ENCODE results near the gene MEIS1. TPM values are rescaled to one million over a fixed set of nuclear protein-coding genes. Genes with fewer than 3 reads are reported as not detected.

The MEIS1 gene
- total RNA-seq, 2 donors from 2014 or later, result 15.4 to 23.7 TPM

GRCh38 chr2:66561645-66562303, 126.8 kb downstream of the MEIS1 start:
- WGBS, result 31% methylated on average over 3 of the region's 3 CpGs
- intact Hi-C loops (cut with DNase I), result no loop called here

DNA sequence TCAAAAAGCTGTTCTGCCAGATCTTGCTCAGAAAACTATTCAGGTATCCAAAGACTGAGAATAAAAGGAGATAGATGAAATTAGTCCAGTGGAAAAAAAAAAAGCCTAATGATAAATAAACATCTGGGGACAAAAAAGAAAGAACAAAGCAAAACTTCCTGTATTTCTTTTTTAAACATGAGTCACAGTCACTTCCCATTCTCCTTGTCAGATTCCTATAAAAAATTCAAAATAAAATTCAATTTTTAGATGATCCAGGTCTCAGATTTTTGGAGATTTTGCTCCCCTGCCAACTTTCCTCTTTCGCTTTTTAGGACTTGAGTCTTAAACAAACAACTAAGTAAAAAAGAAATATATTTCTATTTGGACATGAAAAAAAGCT, 127.4 kb downstream of the MEIS1 start:
- Histone ChIP-seq H3K27ac (no peak overlapping the region), H3K4me1 (replicated peaks) (no peaks in the 10 kb centered on the region), H3K4me3 (no peak overlapping the region), H3K36me3 (no peaks in the 10 kb centered on the region), H3K9me3 (no peaks in the 10 kb centered on the region), H3K27me3 (replicated peaks; ENCODE audit: insufficient read depth) (no peaks in the 10 kb centered on the region)
- intact Hi-C loops (cut with DNase I), result no loop called here
- TF ChIP-seq CTCF (IDR thresholded peaks at IDR 0.05) (no peak), POLR2A (IDR thresholded peaks at IDR 0.05) (no peak), POLR2AphosphoS5 (IDR thresholded peaks at IDR 0.05) (no peak)
- DNase-seq (ENCODE audit: low spot score), result no peak
- WGBS, result 42% methylated on average over 1 of the region's 1 CpG

More at GRCh38 chr2:66561645-66562303, 126.8 kb downstream of the MEIS1 start:
- no peak overlapping the region for H3K27ac ChIP-seq
- no peaks in the 10 kb centered on the region for H3K9me3 ChIP-seq
- DNase-seq (ENCODE audit: low spot score), result no peak
- H3K36me3 ChIP-seq, result no peaks in the 10 kb centered on the region
- H3K4me1 ChIP-seq (replicated peaks), result no peaks in the 10 kb centered on the region
- no peak for TF ChIP-seq POLR2A (IDR thresholded peaks at IDR 0.05)
- TF ChIP-seq POLR2AphosphoS5 (IDR thresholded peaks at IDR 0.05), result no peak
- TF ChIP-seq CTCF (IDR thresholded peaks at IDR 0.05), result no peak
- H3K4me3 ChIP-seq, result no peak overlapping the region
- no peaks in the 10 kb centered on the region for H3K27me3 ChIP-seq (replicated peaks; ENCODE audit: insufficient read depth)

GRCh38 chr2:66563473-66563872, 128.5 kb downstream of the MEIS1 start:
- intact Hi-C loops (cut with DNase I), result no loop called here
- H3K27me3 ChIP-seq (replicated peaks; ENCODE audit: insufficient read depth), result no peaks in the 10 kb centered on the region
- no peak overlapping the region for H3K4me3 ChIP-seq
- H3K27ac ChIP-seq, result no peak overlapping the region
- H3K9me3 ChIP-seq, result no peaks in the 10 kb centered on the region
- H3K4me1 ChIP-seq (replicated peaks), result no peaks in the 10 kb centered on the region
- WGBS, result 61% methylated on average over 1 of the region's 1 CpG
- no peaks in the 10 kb centered on the region for H3K36me3 ChIP-seq
- no peak for DNase-seq (ENCODE audit: low spot score)
- TF ChIP-seq CTCF (IDR thresholded peaks at IDR 0.05) (no peak), POLR2AphosphoS5 (IDR thresholded peaks at IDR 0.05) (no peak), POLR2A (IDR thresholded peaks at IDR 0.05) (no peak)

GRCh38 chr2:66565291-66565690, 130.4 kb downstream of the MEIS1 start:
- no peak overlapping the region for H3K4me3 ChIP-seq
- TF ChIP-seq POLR2A (IDR thresholded peaks at IDR 0.05) (no peak), POLR2AphosphoS5 (IDR thresholded peaks at IDR 0.05) (no peak), CTCF (IDR thresholded peaks at IDR 0.05) (no peak)
- no peaks in the 10 kb centered on the region for H3K36me3 ChIP-seq
- H3K27me3 ChIP-seq (replicated peaks; ENCODE audit: insufficient read depth), result no peaks in the 10 kb centered on the region
- H3K4me1 ChIP-seq (replicated peaks), result no peaks in the 10 kb centered on the region
- H3K27ac ChIP-seq, result no peak overlapping the region
- no peaks in the 10 kb centered on the region for H3K9me3 ChIP-seq
- intact Hi-C loops (cut with DNase I), result no loop called here
- 31% methylated on average over 1 of the region's 1 CpG for whole genome bisulfite sequencing
- no peak for DNase-seq (ENCODE audit: low spot score)

DNA sequence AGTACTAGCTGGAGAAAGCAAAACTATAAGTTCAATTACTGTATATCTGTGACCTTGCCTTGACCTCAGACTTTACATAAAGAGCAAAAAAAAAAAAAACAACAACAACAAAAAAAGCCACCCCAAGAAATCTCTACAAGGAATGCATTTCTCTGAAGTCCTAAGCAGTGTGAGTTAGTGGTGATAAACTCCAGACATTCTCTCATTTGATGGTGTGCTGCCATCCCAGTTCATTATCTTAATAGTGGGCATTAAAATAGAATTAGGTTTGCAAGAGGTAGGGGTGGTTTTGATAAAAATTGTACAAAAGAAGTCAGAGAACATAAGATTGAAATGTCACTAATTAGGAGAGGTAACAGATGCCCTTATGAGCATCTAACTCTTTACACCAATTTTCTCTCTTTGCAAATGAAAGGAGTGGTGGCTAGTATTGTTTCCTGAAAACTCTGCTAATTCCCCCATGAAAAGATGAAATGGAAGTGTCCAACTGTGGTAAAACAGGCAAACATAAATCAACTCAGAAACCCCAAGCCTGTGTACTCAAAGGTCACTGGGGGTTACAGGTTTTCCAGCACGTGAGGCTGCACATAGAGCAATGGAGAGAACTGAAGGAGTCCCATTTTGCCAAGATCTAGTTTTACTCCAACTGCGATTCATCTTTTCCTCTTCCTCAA, 131.9 kb downstream of the MEIS1 start:
- DNase-seq (ENCODE audit: low spot score), result no peak
- Histone ChIP-seq H3K27me3 (replicated peaks; ENCODE audit: insufficient read depth) (no peaks in the 10 kb centered on the region), H3K27ac (no peak overlapping the region), H3K9me3 (no peaks in the 10 kb centered on the region), H3K4me1 (replicated peaks) (no peaks in the 10 kb centered on the region), H3K4me3 (no peak overlapping the region), H3K36me3 (no peaks in the 10 kb centered on the region)
- intact Hi-C loops (cut with DNase I), result no loop called here
- TF ChIP-seq POLR2A (IDR thresholded peaks at IDR 0.05) (no peak), CTCF (IDR thresholded peaks at IDR 0.05) (no peak), POLR2AphosphoS5 (IDR thresholded peaks at IDR 0.05) (no peak)
- WGBS, result 67% methylated on average over 2 of the region's 2 CpGs
